HepG2 (cell line): ENCODE data around the gene KCNIP4. TPM values are rescaled to one million over a fixed set of nuclear protein-coding genes. Genes with fewer than 3 reads are reported as not detected.

Experiments used
- ATAC-seq: fragments of 200-7000 bp; cut with Tn5 transposase; 3 replicates; pipeline ENCODE4 v1.9.1; 2020; ENCODE audit warnings: mild to moderate bottlenecking, moderate library complexity
- BruUV-seq: library from RNA; stranded (reverse); fragments of 400-500 nt; replicated peaks from 2 replicates; lab custom pipeline; 2021; lab: Mats Ljungman, UMichigan
- CTCF ChIA-PET: fragments of 300-600 bp; formaldehyde crosslinking; extraction: SDS; loops from one replicate; lab custom pipeline; 2021; ENCODE audit warnings: low total read pairs, inconsistent platforms, low intra/inter-chr PET ratio; lab: Yijun Ruan, JAX
- POLR2A ChIA-PET: fragments of 350-600 bp; sonication (Branson Sonifier 250); formaldehyde crosslinking; loops from one replicate; lab custom pipeline; 2020; ENCODE audit warnings: antibody characterized with exemption, inconsistent platforms; lab: Yijun Ruan, JAX
- DNase-seq: peaks from one replicate; pipeline ENCODE4 v3.0.0-alpha.2; 2015; ENCODE audit warnings: low spot score
- FAIRE-seq: peaks from 3 replicates; lab custom pipeline; 2011; peaks lifted over from hg19 to GRCh38; lab: Jason Lieb, UNC
- H2AFZ ChIP-seq: one replicate; pipeline ENCODE4 v1.6.1; 2011; ENCODE audit warnings: low read length, inconsistent platforms
- H3K27ac ChIP-seq: fragments of 300-600 bp; 3 replicates; pipeline ENCODE4 v1.8.0; 2011; ENCODE audit warnings: mixed run types, mild to moderate bottlenecking, mixed read lengths, low read length, inconsistent platforms; ENCODE audit not compliant: insufficient read depth; ENCODE audit errors: extremely low read length
- H3K27me3 ChIP-seq, 2 experiments: fragments of 200-600 bp in 1 of 2; 2 replicates in 1 of 2; 3 replicates in 1 of 2; pipeline versions ENCODE4 v1.6.0 to v1.8.0; 2011; ENCODE audit warnings: low read length in 2 of 2, mild to moderate bottlenecking in 2 of 2, moderate library complexity in 2 of 2, inconsistent platforms in 1 of 2; ENCODE audit not compliant: insufficient read depth in 2 of 2, control insufficient read depth in 1 of 2
- H3K36me3 ChIP-seq, 2 experiments: fragments of 200-600 bp in 1 of 2; replicated peaks in 1 of 2; 2 replicates in 1 of 2; 3 replicates in 1 of 2; pipeline versions ENCODE4 v1.5.1 to v1.8.0; 2011; ENCODE audit warnings: low read length in 2 of 2, inconsistent platforms in 1 of 2; ENCODE audit not compliant: insufficient read depth in 2 of 2, control insufficient read depth in 1 of 2
- H3K4me1 ChIP-seq: 2 replicates; pipeline ENCODE4 v1.5.1; 2012; ENCODE audit warnings: low read length, inconsistent platforms; ENCODE audit not compliant: insufficient read depth
- H3K4me2 ChIP-seq: 2 replicates; pipeline ENCODE4 v1.6.0; 2011; ENCODE audit warnings: low read depth, low read length, inconsistent platforms
- H3K4me3 ChIP-seq, 3 experiments: fragments of 200-600 bp in 1 of 3; sonication (generic), shearing (Covaris generic) in 1 of 3; replicated peaks in 1 of 3; 2 replicates each; pipeline ENCODE4 v1.5.1; 2011 to 2016; ENCODE audit warnings: low read length in 3 of 3, inconsistent platforms in 2 of 3, low read depth in 2 of 3, mild to moderate bottlenecking in 2 of 3, control low read depth in 1 of 3, mixed read lengths in 1 of 3; ENCODE audit not compliant: insufficient read depth in 1 of 3
- H3K79me2 ChIP-seq: one replicate; pipeline ENCODE4 v1.6.1; 2011; ENCODE audit warnings: low read length, inconsistent platforms; ENCODE audit not compliant: insufficient read depth
- H3K9ac ChIP-seq: 2 replicates; pipeline ENCODE4 v1.6.0; 2011; ENCODE audit warnings: mild to moderate bottlenecking, low read depth, low read length, inconsistent platforms; ENCODE audit not compliant: insufficient read depth
- H3K9me3 ChIP-seq: 2 replicates; pipeline ENCODE4 v1.5.1; 2012; ENCODE audit warnings: mild to moderate bottlenecking, low read length
- H4K20me1 ChIP-seq: 2 replicates; pipeline ENCODE4 v1.6.0; 2011; ENCODE audit warnings: inconsistent platforms, mild to moderate bottlenecking, low read length, moderate library complexity; ENCODE audit not compliant: insufficient read depth
- CTCF ChIP-seq: sonication (generic); formaldehyde crosslinking; IDR thresholded peaks from 2 replicates; pipeline ENCODE4 v1.5.0; 2020; ENCODE audit warnings: mild to moderate bottlenecking, missing genetic modification reagents, moderate library complexity
- FUBP1 ChIP-seq: sonication (generic); formaldehyde crosslinking; IDR thresholded peaks from 2 replicates; pipeline ENCODE4 v1.5.1; 2020; ENCODE audit warnings: missing genetic modification reagents, mild to moderate bottlenecking, borderline replicate concordance
- PITX1 ChIP-seq: sonication (generic); formaldehyde crosslinking; IDR thresholded peaks from 2 replicates; pipeline ENCODE4 v1.5.1; 2020; ENCODE audit warnings: mild to moderate bottlenecking, missing genetic modification reagents
- STAG1 ChIP-seq: sonication (generic); formaldehyde crosslinking; IDR thresholded peaks from 2 replicates; pipeline ENCODE4 v1.4.0; 2020; ENCODE audit warnings: missing genetic modification reagents
- ZNF546 ChIP-seq: sonication (generic); formaldehyde crosslinking; conservative IDR thresholded peaks from 2 replicates; pipeline ENCODE4 v1.8.1; 2023; ENCODE audit warnings: mild to moderate bottlenecking, missing genetic modification reagents
- ZNF607 ChIP-seq: sonication (generic); formaldehyde crosslinking; IDR thresholded peaks from 2 replicates; pipeline ENCODE4 v1.5.1; 2020; ENCODE audit warnings: missing genetic modification reagents, mild to moderate bottlenecking, borderline replicate concordance
- WGBS: methylation state at CpG from one replicate; pipeline ENCODE4 v1.1.6; 2017; ENCODE audit warnings: low lambda C conversion rate; 5-methylcytosine and 5-hydroxymethylcytosine counted together
- in situ Hi-C: cut with HindIII; loops from 2 replicates; pipeline ENCODE4 v1.10.0; 2017; ENCODE audit warnings: low pct_unique_long_range_greater_than_20kb; ENCODE audit not compliant: extremely low pct_ligation_motif_present
- intact Hi-C: fragments of 100-400 bp; cut with micrococcal nuclease; formaldehyde crosslinking; loops from one replicate; pipeline ENCODE4 v1.10.0; 2022; ENCODE audit not compliant: unreplicated experiment
- polyA plus RNA-seq, 8 experiments: library from polyadenylated mRNA; depleted of rRNA in 3 of 8; stranded (reverse) in 7 of 8; unstranded in 1 of 8; fragments of >200 nt; fragmentation: Illumina TruSeq in 4 of 8; extraction: Trizol in 4 of 8; gene quantifications; 2 replicates each; pipeline versions ENCODE4 v1.2.1 to v1.2.3, GENCODE V29; 2011 to 2016; ENCODE audit warnings: low read depth in 4 of 8, missing spikeins in 1 of 8, mixed read lengths in 1 of 8; ENCODE audit not compliant: insufficient read depth in 1 of 8
- total RNA-seq, 5 experiments: library from RNA; depleted of rRNA; stranded (reverse); fragments of >200 nt; fragmentation: Illumina TruSeq; extraction: Trizol; gene quantifications; 2 replicates each; pipeline ENCODE4 v1.2.3, GENCODE V29; 2016; ENCODE audit warnings: low read depth in 1 of 5

The KCNIP4 gene
- total and polyA plus RNA-seq, 2 of the 13 experiments (the other 11 are each of a cell fraction or from before 2014, with no cell fraction given) = 0.09 TPM; not detected in 1

DNA sequence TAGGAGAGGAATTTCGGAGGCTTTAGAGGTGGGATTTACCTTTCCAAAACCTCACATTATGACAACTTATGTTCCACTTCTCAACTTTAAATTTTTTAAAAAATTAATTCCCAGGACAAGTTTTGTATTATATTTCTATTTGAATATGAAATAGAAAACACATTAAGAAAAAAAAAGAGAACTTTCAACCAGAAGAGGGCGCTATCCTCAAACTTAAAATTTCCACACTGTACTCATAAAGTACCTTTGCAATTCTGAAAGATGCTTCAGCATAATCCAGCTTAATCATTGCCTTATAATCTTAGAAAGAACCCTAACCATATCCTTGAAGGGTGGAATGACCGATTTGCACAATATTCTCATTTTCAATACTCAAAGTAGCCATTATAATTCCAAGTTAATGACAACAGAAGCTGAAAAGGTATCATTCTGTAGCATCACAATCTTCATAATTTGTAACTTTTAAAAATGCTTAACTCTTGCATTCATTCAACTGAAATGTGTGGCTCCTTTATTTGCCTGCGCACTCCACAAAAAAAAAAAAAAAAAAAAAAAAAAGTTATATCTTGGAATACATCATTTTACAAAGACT, 158.0 kb downstream of the KCNIP4 start:
- CTCF ChIA-PET = interaction anchor here (1.1 to 2.7 kb wide), 4 partner anchors 339 to 900 kb away, joined by 3 to 31 read pairs (median 8); no protein-coding TSS in a partner anchor
- ATAC-seq (peak; percentile 25; the same call in 1 of the 3 replicates), FAIRE-seq (no peak)

More for the DNA sequence above, 158.0 kb downstream of the KCNIP4 start:
- no peaks in the 10 kb centered on the region for H4K20me1 ChIP-seq
- H3K9me3 ChIP-seq = no peaks in the 10 kb centered on the region
- 2% methylated on average over 4 of the region's 4 CpGs for WGBS
- H3K4me1 ChIP-seq = peaks cover 5% of the 10 kb centered on the region; the same call in 1 of the 2 replicates
- H3K27me3 ChIP-seq = no peaks in the 10 kb centered on the region
- no peak overlapping the region for H3K27ac ChIP-seq
- no peaks in the 10 kb centered on the region for H3K79me2 ChIP-seq
- H3K4me3 ChIP-seq = no peak overlapping the region
- BruUV-seq = no TSS peak
- H3K4me2 ChIP-seq = no peak overlapping the region
- intact Hi-C loops (loop anchor here (5.0 kb wide), 1 partner anchor 902 kb away; the partner anchor contains the start of gene GBA3), in situ Hi-C loops (no loop called here)
- TF ChIP-seq STAG1 (peak; percentile 50), ZNF546 (CRISPR knock-in tag) (no peak), CTCF (CRISPR knock-in tag) (peak; percentile 39), FUBP1 (no peak), ZNF607 (CRISPR knock-in tag) (no peak), PITX1 (CRISPR knock-in tag) (no peak)
- no peaks in the 10 kb centered on the region for H3K36me3 ChIP-seq
- POLR2A ChIA-PET = no interaction called here
- no peak for DNase-seq
- no peak overlapping the region for H3K9ac ChIP-seq
- no peak overlapping the region for H2AFZ ChIP-seq
